ENCODE measurements around the gene DENND1B.
"Not testable (repeated sequence)": the region's sequence is repeated elsewhere in the genome, so short reads cannot be mapped to it uniquely, and the experiment has no call there.

The DENND1B gene

DNA sequence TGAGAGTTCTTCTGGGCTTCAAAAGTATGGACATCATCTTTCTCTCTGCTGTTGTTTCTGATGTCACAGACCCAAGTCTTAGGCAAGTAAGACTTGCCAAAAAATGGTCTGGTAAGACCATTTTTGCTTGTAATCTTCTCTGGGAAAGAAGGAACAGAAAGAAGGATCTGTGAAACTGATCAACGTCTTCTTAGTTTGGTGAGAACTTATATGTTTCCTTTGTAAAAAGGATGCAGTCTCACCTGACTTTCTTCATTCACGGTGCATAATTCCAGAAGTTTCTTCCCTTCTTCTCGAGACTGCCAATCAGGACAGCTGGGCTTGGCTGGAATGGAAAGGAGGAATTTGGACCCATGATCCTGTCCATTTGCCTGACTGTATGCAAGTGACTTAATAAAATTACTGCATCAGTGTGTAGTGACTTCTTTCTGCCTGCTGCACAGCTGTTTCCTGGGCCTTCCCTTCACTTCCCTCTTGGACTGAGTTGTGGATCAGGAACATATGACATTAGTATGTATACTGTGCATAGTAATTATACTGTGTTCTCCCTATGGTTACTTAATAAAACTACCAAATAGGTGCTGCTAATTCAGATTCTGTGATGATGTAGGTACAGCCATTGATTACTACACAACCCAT, 7.6 kb upstream of the DENND1B start:
- DNase-seq = no peak

DNA sequence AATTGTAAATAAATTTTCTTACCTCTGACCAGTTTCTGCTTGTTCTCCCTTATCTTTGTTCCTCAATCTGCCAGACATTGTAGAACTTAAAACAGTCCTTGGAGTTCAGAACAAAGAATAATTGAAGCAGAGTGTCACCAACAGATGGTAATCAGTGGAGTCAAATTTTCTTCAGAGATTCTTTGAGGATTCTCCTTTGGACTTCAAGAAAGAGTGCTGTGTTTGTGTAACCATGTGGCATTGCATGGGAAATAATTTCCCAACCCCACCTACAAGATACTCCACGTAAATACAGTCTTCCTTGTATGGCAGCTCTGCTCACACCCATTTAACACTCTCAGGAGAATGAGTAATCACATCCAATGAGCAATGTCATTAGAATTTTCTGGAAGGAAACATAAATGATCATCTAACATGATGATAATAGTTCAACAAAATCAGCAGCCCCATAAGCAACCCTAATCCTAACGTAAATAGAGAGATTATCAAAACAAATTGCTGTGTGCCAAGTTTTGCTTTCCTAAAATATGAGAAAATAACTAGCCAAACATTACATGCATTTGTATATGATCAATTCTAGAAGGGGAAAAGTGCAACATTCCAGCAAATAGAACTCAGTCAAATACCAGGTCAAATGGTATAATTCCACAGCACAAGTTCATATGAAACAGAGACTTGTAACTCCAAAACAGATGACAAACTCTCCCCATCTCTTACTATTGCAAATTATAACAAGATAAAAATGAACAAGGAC, 6.9 kb upstream of the DENND1B start:
- DNase-seq = no peak

DNA sequence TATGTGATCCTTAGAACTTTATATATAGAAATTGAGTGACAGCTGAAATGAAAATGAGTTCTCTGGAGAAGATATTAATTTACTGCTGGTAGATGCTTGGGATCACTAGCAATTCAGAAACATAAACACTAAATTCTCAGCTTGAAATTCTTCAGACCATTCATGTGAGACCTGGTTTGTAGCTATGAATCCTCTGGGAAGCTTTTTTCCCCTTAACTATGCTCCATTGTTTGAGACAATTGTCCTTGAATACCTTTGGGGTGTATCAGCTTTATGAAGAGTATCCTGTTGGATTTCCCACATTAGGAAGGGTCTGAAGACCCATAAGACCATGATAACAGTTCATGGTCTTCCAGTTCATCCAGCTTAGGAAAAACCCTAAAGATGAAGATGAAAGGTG, 4.6 kb upstream of the DENND1B start:
- DNase-seq = no peak

DNA sequence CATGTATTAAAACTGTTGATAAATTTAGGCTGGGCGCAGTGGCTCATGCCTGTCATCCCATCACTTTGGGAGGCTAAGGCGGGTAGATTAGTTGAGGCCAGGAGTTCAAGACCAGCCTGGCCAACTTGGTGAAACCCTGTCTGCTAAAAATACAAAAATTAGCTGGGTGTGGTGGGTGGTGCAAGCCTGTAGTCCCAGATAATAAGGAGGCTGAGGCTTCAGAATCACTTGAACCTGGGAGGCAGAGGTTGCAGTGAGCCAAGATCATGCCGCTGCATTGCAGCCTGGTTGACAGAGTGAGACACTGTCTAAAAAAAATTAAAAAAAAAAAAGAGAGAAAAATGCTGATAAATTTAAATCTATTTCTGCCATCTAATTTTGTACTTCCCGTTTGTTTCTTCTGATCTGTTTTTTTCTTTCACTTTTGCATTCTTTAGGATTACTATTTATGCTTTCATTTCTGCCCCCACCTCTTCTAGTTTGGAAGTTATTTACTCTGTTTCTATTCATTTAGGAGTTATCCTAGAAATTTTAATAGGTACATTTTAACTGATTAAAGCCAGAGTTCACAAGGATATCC, 3.2 kb upstream of the DENND1B start:
- DNase-seq = no peak

DNA sequence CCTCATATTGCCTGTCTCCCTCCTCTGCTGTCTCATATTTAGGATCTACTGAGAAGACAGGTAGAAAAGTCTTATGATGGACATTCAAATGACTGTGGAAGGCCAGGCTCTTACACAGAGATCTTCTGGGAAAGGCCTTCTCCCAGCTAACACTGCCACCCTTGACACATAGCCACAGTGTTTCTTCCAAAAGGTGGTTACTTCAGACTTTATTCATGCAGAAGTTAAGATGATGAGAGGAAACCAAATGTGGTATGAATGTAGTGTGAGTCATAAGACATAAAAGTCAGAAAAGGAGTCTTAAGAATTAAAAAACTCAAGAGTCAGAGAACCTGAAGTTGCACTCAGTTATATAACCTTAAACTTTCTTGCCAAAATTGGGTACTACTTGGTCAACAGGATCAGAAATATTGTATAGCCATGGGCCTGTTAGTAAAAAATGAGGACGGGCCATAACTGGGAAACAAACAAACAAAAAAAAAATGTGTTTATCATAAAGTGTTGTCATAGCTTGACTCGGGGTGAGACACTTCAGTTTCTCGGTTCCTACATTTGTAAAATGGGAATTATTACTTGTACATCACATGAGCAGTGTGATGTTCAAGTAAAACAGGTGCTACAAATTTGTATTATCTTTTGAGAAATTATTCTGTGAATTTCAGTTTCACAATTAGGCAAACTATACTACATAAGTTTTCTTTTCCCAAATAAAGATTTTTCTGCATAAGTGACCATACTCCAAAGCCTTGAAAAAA, 1.2 kb upstream of the DENND1B start:
- no peak for DNase-seq

DNA sequence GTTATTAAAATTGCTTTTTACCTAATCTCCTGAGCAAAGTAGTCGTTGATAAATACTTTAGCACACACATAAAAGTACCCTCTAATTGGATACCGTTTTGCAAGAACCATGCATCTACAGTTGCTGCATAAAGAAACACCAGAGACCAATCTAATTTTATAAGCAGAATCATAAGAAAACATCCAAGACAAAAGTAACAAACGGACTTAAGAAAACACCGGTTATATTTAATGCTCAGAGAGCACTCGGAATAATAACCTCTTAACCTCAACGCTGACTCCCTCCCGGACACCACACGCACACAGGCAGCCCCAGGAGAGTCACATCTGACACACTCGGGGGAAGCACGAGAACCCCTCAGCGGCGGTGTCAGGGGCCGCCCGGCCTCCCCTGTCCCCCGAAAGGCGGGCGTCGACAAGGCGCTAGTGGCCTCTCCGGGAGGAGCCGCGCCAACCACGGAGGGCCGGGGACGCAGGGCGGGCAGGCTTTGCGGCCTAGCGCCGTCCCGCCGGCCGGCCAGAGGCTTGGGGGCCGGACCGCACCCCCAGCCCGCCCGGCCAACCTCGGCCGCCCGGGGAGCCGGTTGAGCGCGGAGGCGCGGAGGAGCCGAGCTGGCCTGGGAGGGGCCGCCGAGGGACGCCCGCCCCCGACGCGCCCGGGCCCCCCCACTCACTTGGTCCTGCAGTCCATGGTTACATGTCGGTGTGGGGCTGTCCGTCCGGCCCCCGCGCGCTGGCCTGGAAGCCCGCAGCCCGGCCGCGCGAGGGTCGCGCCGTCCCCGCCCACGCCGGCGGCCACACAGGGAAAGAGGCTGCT, 606 bp downstream of the DENND1B start:
- no peak for DNase-seq

DNA sequence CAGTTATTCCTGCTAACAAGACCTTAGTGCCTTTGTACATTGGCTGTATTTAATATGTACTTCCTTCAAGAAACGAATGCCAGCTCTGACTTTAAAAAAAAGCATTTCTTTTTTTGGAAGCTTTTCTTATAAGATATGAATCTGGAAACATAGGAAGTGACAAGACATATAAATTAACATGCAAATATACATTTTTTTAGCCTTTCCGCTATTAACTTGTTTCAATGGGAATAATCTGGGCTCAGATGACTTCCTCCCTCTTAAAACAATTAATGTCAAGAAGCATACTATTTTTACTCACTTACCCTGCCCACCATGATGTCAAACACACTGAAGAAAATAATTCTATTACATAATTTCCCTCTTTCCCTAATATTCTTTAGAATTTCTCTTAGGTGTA, 1.4 kb downstream of the DENND1B start:
- DNase-seq = no peak

DNA sequence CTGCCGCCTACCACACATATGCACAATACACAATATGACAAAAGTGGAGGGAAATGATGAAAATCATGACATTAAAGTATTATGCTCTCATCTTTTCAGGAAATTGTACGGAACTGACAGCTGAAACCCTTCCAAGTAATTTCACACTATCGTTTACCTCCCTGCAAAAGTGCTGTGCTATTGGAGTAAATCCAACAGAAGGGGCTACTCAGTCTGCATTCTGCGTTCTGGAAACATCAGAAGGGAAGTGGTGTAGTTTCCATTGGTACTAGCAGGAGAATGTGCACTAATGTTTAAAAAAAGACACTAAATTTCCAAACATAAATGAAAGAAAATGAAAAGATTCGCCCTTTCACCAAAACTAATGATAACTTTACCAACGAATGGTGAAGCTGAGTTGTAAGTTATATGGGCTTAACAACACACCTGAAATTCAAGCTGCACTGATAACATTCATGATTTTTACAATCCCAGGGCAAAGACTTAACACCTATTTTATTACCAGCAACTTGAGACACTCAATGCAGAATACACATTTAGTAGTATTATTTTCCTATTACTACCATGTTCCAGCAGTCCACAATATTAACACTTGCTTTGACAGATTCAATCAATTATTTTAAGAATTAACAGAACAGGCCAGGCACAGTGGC, 3.2 kb downstream of the DENND1B start:
- no peak for DNase-seq

DNA sequence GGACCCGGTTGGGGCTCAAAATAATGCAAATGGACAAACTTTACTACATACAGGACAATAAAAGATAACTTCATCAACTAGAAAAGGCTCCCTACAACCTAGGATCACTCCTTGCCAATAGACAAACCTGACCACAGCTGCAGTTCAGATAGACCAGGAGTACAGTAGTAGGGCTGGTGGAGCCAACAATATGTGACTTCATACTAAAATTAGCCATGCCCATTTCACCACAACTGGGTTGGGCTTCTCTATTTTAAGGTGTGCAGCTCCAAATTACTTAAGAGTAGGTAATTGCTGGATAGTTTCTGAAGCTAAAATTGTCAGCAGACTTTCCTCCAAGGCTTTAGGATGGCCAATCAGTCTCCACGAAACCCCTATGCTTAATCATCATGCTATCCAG, 3.9 kb downstream of the DENND1B start:
- DNase-seq = no peak

DNA sequence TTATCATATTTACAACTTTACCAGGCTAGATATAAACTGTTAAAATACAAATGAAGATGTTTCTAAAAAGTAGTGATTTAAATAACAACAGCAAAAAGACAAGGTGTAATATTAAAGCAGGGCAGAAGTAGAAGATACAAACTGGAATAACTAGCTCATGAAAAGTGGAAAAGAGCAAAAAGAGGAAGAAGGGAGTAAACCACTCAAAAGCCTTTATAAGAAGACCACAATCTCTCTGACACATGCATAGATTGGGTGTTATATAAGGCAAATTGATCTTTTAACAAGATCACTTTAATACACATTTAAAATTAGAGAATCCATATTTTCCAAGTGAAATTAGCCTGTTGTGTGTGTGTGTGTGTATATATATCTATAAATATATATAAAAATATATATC, 5.0 kb downstream of the DENND1B start:
- DNase-seq = no peak

DNA sequence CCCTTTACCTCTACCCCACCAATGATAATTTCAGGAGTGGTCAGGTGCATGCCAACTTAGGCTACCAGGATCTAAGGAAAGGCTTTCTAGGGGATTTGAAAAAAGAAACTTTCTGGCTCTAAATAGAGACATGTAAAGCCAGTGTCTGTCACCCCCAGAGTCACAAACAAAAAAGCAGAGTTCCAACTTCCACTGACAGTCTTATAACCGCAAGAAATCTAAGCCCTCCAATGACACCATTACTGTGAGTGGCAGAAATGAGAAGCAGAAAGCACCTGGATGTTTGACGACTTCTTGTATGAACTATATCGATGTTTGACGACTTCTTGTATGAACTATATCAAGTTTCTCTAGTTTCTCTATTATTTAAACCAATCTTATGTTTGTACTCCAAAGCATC, 6.0 kb downstream of the DENND1B start:
- no peak for DNase-seq

DNA sequence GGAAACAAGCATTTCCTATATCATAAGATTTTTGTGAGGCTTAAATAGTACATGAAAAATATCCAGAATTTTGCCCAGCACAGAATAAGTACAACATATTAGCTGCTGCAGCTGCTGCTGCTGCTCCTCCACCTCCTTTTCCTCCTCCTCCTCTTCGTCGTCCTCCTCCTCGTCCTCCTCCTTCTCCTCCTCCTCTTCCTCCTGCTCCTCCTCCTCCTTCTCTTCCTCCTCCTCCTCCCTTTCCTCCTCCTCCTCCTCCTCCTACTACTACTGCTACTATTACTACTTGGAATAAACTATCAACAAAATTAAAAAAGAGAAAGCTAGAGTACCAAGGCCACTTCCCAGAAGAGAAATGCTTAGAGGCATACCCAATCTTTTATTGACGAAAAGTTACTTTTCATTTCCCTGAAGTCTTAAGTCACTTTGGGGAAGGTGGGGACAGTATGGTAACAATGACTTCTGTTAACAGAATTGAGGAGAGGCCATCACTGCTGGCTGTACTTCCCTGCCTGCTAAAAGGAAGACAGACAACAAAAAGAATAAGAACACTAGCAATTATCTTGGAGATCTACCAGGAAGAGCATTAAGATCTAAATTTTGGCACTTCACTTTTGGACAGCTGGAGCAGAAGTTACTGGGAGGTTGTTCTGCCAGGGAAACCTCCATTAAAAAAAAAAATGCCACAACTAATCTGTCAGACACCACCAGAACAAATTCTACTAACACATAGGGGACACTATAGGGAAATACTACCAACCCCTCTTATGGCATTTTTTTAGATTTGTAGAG, 7.1 kb downstream of the DENND1B start:
- no peak for DNase-seq

DNA sequence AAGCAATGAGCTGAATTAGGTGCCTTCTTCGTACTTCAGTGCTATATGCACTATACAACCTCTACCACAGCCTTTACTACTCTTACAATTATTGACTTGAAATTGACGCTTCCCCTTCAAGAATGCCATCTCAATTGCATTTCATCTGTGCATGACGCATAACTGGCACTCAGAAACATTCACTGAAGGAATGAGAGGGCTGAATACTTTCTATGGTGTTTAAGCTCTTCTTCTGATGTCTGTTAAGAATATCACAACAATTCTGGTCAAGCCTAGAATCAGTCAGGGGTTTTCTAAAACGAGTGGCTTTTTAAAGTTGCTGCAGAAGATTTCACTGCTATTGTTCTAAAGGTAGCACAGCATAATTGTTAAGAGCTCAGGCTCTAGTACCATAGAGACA, 11.5 kb downstream of the DENND1B start:
- DNase-seq = no peak

DNA sequence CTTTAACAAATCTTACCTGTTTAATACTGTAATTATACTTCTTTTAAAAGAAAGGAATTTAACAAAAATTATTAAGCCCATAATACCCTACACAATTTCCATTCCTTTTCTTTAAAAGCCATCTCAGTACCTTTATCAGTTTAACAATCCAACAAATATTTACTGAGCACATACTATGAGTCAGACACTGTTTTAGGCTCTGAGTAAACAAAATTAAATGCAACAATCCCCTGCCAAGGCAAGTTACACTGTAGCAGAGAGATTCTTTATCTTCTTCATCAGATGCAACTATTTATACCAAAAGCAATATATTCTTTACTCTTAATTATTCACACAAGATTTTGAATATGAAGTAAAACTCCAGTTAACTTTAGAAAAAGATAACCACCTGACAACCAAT, 12.0 kb downstream of the DENND1B start:
- no peak for DNase-seq

DNA sequence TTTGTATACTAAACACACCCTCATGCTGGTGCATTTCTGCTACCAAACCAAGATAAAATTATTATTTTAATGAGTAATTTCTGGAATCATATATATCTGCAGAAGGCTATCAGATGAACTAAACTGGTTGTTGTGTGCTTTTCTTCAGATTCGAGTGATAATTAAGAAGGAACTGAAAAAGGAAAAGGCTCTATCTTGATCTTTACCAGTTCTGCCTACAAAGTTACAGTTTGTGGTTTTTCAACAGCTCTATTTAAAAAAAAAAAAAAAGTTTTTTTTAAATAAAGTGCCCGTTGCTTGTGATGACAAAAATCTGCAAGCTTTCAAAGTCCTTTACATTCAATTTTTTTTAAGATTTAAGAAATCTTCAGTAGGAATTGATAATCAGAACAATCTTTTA, 13.6 kb downstream of the DENND1B start:
- DNase-seq = no peak

DNA sequence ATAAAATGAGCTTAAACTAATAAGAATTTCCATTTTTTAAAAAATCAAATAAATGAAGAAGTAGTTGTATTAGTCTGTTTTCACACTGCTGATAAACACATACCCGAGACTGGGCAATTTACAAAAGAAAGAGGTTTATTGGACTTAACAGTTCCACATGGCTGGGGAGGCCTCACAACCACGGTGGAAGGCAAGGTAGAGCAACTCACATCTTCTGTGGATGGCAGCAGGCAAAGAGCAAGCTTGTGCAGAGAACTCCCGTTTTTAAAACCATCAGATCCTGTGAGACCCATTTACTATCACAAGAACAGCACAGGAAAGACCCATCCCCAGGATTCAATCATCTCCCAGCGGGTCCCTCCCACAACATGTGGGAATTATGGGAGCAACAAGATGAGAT, 19.7 kb downstream of the DENND1B start:
- DNase-seq = not testable (repeated sequence)

DNA sequence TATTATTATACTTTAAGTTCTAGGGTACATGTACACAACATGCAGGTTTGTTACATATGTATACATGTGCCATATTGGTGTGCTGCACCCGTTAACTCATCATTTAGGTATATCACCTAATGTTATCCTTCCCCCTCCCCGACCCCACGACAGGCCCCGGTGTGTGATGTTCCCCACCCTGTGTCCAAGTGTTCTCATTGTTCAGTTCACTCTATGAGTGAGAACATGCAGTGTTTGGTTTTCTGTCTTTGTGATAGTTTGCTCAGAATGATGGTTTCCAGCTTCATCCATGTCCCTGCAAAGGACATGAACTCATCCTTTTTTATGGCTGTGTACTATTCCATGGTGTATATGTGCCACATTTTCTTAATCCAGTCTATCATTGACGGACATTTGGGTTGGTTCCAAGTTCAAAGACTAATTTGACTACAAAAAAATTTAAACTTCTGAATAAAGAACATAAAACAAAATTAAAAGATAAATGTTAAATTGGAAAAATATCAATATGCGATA, 22.6 kb downstream of the DENND1B start:
- DNase-seq = not testable (repeated sequence)

DNA sequence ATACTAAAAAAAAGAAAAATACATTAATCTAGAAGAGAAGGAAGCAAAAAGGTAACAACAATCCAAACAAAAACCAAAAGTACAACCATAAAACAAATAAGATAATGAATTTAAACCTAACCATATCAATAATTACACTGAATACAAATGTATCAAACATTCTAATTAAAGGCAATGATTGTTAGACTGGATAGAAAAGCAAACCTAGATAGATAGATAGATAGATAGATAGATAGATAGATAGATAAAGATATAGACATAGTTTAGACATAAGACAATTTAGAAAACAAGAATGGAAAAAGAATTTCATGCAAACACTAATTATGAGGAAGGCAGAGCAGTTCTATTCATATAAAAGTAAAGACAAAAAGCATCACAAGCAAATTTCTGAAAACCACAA, 24.9 kb downstream of the DENND1B start:
- no peak for DNase-seq

DNA sequence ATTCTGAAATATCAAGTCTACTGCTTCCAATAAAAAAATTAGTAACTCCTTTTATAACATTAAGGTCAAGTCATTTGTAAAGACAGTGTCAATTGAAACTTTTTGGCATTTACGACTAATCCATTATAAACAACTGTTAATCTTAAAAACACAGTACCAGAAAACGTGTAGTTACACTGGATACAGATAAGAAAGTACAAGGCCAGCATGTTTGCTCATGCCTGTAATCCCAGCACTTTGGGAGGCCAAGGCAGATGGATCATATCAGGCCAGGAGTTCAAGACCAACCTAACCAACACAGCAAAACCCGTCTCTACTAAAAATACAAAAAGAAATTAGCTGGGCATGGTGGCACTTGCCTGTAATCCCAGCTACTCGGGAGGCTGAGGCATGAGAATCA, 29.4 kb downstream of the DENND1B start:
- DNase-seq = no peak

DNA sequence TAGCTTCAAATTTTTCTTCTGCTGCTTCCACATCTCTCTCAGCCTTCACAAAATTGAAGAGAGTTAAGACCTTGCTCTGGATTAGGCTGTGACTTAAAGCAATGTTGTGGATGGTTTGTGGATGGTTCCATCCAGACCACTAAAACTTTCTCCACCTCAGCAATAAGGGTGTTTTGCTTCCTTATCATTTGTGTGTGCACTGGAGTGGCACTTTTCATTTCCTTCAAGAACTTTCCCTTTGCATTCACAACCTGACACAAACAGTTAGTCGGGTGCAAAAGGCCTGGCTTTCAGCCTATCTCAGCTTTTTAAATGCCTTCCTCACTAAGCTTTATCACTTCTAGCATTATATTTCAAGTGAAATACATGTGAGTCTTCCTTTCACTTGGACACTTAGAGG, 30.3 kb downstream of the DENND1B start:
- no peak for DNase-seq

DNA sequence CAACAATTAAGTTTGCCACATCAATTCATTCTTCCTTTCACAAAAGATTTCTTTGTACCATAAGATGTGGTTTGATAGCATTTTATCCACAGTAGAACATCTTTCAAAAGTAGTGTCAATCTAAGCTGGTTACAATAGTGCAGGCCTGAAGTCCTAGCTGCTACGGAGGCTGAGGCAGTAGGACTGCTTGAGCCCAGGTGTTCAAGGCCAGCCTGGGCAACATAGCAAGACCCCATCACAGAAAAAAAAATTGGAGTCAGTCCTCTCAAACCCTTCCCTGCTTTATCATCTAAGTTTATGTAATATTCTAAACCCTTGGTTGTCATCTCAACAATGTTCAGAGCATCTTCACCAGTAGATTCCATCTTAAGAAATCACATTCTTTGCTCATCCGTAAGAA, 31.7 kb downstream of the DENND1B start:
- DNase-seq = no peak
